PC-3 (cell line): Measurements from ENCODE around the gene EIF4G3. TPM values are rescaled to one million over a fixed set of nuclear protein-coding genes. Genes with fewer than 3 reads are reported as not detected.

Experiments
- ATAC-seq: fragments of 200-7000 bp; cut with Tn5 transposase; 2 replicates; pipeline ENCODE4 v1.9.1; 2020; ENCODE audit warnings: mild to moderate bottlenecking, moderate library complexity
- BruUV-seq: library from RNA; stranded (reverse); fragments of 400-500 nt; replicated peaks from 2 replicates; lab custom pipeline; 2021; lab: Mats Ljungman, UMichigan
- CTCF ChIA-PET: fragments of 300-600 bp; sonication (Branson Sonifier 250); formaldehyde crosslinking; loops from one replicate; lab custom pipeline; 2022; ENCODE audit warnings: antibody characterized with exemption; lab: Charles Lee
- POLR2A ChIA-PET: fragments of 300-600 bp; sonication (Branson Sonifier 250); formaldehyde crosslinking; loops from one replicate; lab custom pipeline; 2022; ENCODE audit warnings: antibody characterized with exemption; ENCODE audit not compliant: unreplicated experiment; lab: Charles Lee
- DNase-seq: peaks from one replicate; pipeline ENCODE4 v3.0.0-alpha.2; 2015
- H2AFZ ChIP-seq: fragments of 300-600 bp; sonication (generic); 2 replicates; pipeline ENCODE4 v1.6.0; 2016; ENCODE audit warnings: antibody characterized with exemption, low read length
- H3F3A ChIP-seq: fragments of 300-600 bp; sonication (generic); one replicate; pipeline ENCODE4 v1.6.0; 2017; ENCODE audit warnings: antibody characterized with exemption, low read length, control low read depth, mild to moderate bottlenecking; ENCODE audit not compliant: unreplicated experiment
- H3K27ac ChIP-seq: fragments of 300-600 bp; sonication (generic); 2 replicates; pipeline ENCODE4 v1.5.1; 2016; ENCODE audit warnings: mild to moderate bottlenecking, low read length
- H3K27me3 ChIP-seq: fragments of 300-600 bp; sonication (generic); 2 replicates; pipeline ENCODE4 v1.6.1; 2016; ENCODE audit warnings: low read length, mixed read lengths
- H3K36me3 ChIP-seq: fragments of 300-600 bp; sonication (generic); 2 replicates; pipeline ENCODE4 v1.6.1; 2016; ENCODE audit warnings: low read depth, mixed run types, low read length, mixed read lengths
- H3K4me1 ChIP-seq: fragments of 300-600 bp; sonication (generic); 2 replicates; pipeline ENCODE4 v1.5.1; 2016; ENCODE audit warnings: low read length; ENCODE audit not compliant: insufficient read depth
- H3K4me2 ChIP-seq: fragments of 300-600 bp; sonication (generic); 2 replicates; pipeline ENCODE4 v1.6.0; 2016; ENCODE audit warnings: low read length
- H3K4me3 ChIP-seq: fragments of 300-600 bp; sonication (generic); 2 replicates; pipeline ENCODE4 v1.5.1; 2016; ENCODE audit warnings: mild to moderate bottlenecking, low read length, mixed read lengths
- H3K79me2 ChIP-seq: fragments of 300-600 bp; sonication (generic); 2 replicates; pipeline ENCODE4 v1.6.1; 2017; ENCODE audit warnings: low read length, mixed read lengths
- H3K9ac ChIP-seq: fragments of 300-600 bp; sonication (generic); 2 replicates; pipeline ENCODE4 v1.6.0; 2016; ENCODE audit warnings: mild to moderate bottlenecking, low read length
- H3K9me2 ChIP-seq: fragments of 300-600 bp; sonication (generic); replicated peaks from 2 replicates; pipeline ENCODE4 v1.6.1; 2016; ENCODE audit warnings: mixed run types, low read length, mixed read lengths
- H3K9me3 ChIP-seq: fragments of 300-600 bp; sonication (generic); 2 replicates; pipeline ENCODE4 v1.6.1; 2016; ENCODE audit warnings: low read length, mixed read lengths
- H4K20me1 ChIP-seq: fragments of 300-600 bp; sonication (generic); 2 replicates; pipeline ENCODE4 v1.6.1; 2016; ENCODE audit warnings: low read length, mixed read lengths
- EZH2 ChIP-seq: fragments of 300-600 bp; sonication (generic); IDR thresholded peaks from one replicate; pipeline ENCODE4 v1.6.1; 2017; ENCODE audit warnings: antibody characterized with exemption, mild to moderate bottlenecking, low read length; ENCODE audit not compliant: unreplicated experiment
- EZH2phosphoT487 ChIP-seq: fragments of 300-600 bp; sonication (generic); IDR thresholded peaks from 2 replicates; pipeline ENCODE4 v1.6.1; 2018; ENCODE audit warnings: mild to moderate bottlenecking, antibody characterized with exemption, low read length, borderline replicate concordance
- intact Hi-C: fragments of 100-400 bp; cut with micrococcal nuclease; formaldehyde crosslinking; loops from 2 replicates; pipeline ENCODE4 v1.9.0; 2023
- total RNA-seq: library from RNA; depleted of rRNA; stranded (reverse); fragments of >200 nt; gene quantifications from 2 replicates; pipeline ENCODE4 v1.2.3, GENCODE V29; 2014
- TF ChIP-seq, protein P1 (sequence below): fragments of 300-600 bp; sonication (generic); conservative IDR thresholded peaks from 2 replicates; pipeline ENCODE4 v1.5.1; 2017; ENCODE audit warnings: antibody characterized with exemption, low read depth, mild to moderate bottlenecking, low read length

The EIF4G3 gene
- total RNA-seq, 1 experiment from 2014 or later = 16.9 TPM

DNA sequence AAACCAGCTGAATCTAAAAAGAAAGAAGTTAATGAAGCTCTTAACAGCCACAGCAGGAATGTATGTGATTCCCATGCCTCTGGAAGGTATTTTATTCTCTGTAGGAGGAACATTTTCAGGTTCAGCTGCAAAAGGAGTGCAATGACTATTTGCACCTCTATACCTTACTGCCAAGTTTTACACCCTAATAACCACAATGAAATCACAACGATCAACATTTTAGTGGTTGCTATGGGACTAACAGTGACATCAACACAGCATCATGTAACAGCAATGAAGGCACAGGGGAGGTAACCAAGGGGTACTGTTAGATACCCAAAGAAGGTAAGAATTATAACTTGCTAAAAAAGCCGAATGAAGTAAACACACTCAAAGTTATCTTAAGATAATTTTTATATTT, 273.3 kb downstream of the EIF4G3 start:
- Histone ChIP-seq H3K27ac (peak overlapping the region; percentile 25; the same call in 1 of the 2 replicates), H3K27me3 (no peaks in the 10 kb centered on the region), H3K4me2 (no peak overlapping the region), H3K9me2 (no peaks in the 10 kb centered on the region), H3K36me3 (peaks cover 3% of the 10 kb centered on the region; the same call in 1 of the 2 replicates), H2AFZ (no peak overlapping the region), H3K4me3 (no peak overlapping the region), H3K4me1 (no peaks in the 10 kb centered on the region), H3K9me3 (no peaks in the 10 kb centered on the region), H3K9ac (no peak overlapping the region), H3F3A (no peaks in the 10 kb centered on the region), H4K20me1 (no peaks in the 10 kb centered on the region), H3K79me2 (no peaks in the 10 kb centered on the region)
- intact Hi-C loops = no loop called here
- no peak for ATAC-seq
- no peak for TF ChIP-seq EZH2phosphoT487
- TF ChIP-seq, protein P1, sequence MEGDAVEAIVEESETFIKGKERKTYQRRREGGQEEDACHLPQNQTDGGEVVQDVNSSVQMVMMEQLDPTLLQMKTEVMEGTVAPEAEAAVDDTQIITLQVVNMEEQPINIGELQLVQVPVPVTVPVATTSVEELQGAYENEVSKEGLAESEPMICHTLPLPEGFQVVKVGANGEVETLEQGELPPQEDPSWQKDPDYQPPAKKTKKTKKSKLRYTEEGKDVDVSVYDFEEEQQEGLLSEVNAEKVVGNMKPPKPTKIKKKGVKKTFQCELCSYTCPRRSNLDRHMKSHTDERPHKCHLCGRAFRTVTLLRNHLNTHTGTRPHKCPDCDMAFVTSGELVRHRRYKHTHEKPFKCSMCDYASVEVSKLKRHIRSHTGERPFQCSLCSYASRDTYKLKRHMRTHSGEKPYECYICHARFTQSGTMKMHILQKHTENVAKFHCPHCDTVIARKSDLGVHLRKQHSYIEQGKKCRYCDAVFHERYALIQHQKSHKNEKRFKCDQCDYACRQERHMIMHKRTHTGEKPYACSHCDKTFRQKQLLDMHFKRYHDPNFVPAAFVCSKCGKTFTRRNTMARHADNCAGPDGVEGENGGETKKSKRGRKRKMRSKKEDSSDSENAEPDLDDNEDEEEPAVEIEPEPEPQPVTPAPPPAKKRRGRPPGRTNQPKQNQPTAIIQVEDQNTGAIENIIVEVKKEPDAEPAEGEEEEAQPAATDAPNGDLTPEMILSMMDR = no peak
- no peak for TF ChIP-seq EZH2
- peak; percentile 16 for DNase-seq
- POLR2A ChIA-PET = no interaction called here
- CTCF ChIA-PET = interaction anchor here (0.6 kb wide), 1 partner anchor 23 kb away, joined by 3 read pairs; no protein-coding TSS in a partner anchor
- BruUV-seq = no TSS peak

DNA sequence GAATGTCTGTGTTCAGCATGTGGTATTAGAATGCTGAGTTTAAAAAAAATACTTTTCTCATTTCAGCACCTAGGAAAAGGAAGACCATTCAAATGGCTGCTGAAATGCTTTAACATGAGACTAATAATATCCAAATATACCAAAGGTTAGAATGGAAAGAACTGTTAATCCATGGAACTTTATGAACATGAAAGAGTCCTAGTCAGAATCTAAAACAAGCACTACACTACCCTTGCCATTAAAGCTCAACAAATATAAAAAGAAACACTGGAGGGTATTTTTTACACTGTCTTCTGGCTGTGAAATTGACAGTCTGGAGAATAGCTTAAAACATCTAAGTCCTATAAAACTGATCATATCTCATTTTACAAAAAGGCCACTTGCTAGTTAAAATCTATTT, 276.6 kb downstream of the EIF4G3 start:
- no peak overlapping the region for H3K4me3 ChIP-seq
- H2AFZ ChIP-seq = no peak overlapping the region
- peaks cover 15% of the 10 kb centered on the region for H3K4me1 ChIP-seq
- POLR2A ChIA-PET = no interaction called here
- CTCF ChIA-PET = no interaction called here
- no peaks in the 10 kb centered on the region for H3K9me3 ChIP-seq
- H3K27ac ChIP-seq = no peak overlapping the region
- peaks cover 3% of the 10 kb centered on the region; the same call in 1 of the 2 replicates for H3K36me3 ChIP-seq
- H3K9ac ChIP-seq = no peak overlapping the region
- TF ChIP-seq, protein P1 = no peak
- TF ChIP-seq EZH2 (no peak), EZH2phosphoT487 (no peak)
- no peak overlapping the region for H3K4me2 ChIP-seq
- no peaks in the 10 kb centered on the region for H3K79me2 ChIP-seq
- no peaks in the 10 kb centered on the region for H3F3A ChIP-seq
- H3K27me3 ChIP-seq = no peaks in the 10 kb centered on the region
- no TSS peak for BruUV-seq
- no peaks in the 10 kb centered on the region for H4K20me1 ChIP-seq
- H3K9me2 ChIP-seq = no peaks in the 10 kb centered on the region
- DNase-seq = no peak
- intact Hi-C loops = no loop called here
- no peak for ATAC-seq

DNA sequence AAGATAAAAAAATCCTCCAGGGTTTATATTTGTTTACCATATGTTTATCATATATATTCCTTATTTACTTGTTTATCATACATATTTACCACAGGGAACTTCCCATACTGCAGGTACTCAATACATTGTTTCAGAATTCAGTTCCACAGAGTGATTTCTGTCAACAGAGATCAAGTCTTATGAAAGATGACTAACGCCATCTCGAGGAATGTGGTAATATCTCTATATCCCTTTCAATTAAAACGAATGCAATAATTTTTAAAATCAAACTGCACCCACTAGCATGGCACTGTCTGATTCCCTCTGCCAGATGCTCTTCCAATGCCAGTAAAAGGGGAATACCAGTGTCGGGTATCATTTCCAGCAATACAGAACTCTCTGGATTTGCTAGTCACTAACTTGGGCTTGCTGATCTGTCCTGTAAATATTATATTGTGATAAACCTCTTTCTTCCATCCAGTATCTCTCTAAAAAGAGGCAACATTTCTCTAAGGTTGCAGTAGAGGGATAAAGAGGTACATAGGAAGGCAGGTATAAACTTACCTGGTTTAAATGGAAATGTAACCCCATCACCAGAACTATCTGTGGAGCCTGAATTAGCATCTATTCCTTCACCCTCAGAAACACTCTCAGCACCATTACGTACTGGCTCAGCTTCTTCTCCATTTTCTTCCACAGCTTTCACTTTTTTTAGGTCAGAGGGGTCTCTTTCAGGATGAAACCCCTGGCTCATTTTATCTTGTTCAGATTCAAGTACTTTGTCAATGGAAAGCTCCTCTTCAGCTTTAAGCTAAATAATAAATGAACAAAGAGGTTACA, 277.3 kb downstream of the EIF4G3 start:
- no peaks in the 10 kb centered on the region for H3K79me2 ChIP-seq
- H3K27me3 ChIP-seq = no peaks in the 10 kb centered on the region
- TF ChIP-seq, protein P1 = no peak; the same call in 1 of the 2 replicates
- no peak for TF ChIP-seq EZH2
- TF ChIP-seq EZH2phosphoT487 = no peak
- peaks cover 15% of the 10 kb centered on the region for H3K4me1 ChIP-seq
- H3K36me3 ChIP-seq = peaks cover 3% of the 10 kb centered on the region; the same call in 1 of the 2 replicates
- no peaks in the 10 kb centered on the region for H4K20me1 ChIP-seq
- no peak overlapping the region for H2AFZ ChIP-seq
- no peak overlapping the region for H3K9ac ChIP-seq
- intact Hi-C loops = loop anchor here (5.0 kb wide), 2 partner anchors 112 to 202 kb away; partner anchors contain the start of gene HP1BP3
- no peaks in the 10 kb centered on the region for H3K9me2 ChIP-seq
- H3F3A ChIP-seq = no peaks in the 10 kb centered on the region
- no peak for ATAC-seq
- peak; percentile 32 for DNase-seq
- H3K9me3 ChIP-seq = no peaks in the 10 kb centered on the region
- no peak overlapping the region for H3K4me3 ChIP-seq
- no peak overlapping the region for H3K27ac ChIP-seq
- H3K4me2 ChIP-seq = no peak overlapping the region
- CTCF ChIA-PET = no interaction called here
- POLR2A ChIA-PET = no interaction called here
- no TSS peak for BruUV-seq
